GM06990 (cell line): Measurements from ENCODE around the gene TMEM81.

Source experiments
- DNase-seq: peaks from one replicate; pipeline ENCODE4 v3.0.0-alpha.2; 2011; ENCODE audit not compliant: insufficient read length; ENCODE audit errors: extremely low read depth
- H3K27me3 ChIP-seq: replicated peaks from 2 replicates; pipeline ENCODE4 v1.6.0; 2011; ENCODE audit warnings: low read length; ENCODE audit not compliant: control insufficient read depth, insufficient read depth
- H3K36me3 ChIP-seq: 2 replicates; pipeline ENCODE4 v1.5.1; 2011; ENCODE audit warnings: low read length; ENCODE audit not compliant: control insufficient read depth, insufficient read depth
- H3K4me3 ChIP-seq: replicated peaks from 2 replicates; pipeline ENCODE4 v1.5.1; 2011; ENCODE audit warnings: low read depth, mild to moderate bottlenecking, control low read depth, low read length
- CTCF ChIP-seq: IDR thresholded peaks from 2 replicates; pipeline ENCODE4 v1.5.1; 2011; ENCODE audit warnings: low read length, control low read depth, mild to moderate bottlenecking, inconsistent platforms; ENCODE audit not compliant: insufficient read depth, poor library complexity, severe bottlenecking

TMEM81 gene

GRCh38 chr1:205045146-205045545, 39.1 kb downstream of the TMEM81 start:
- H3K27me3 ChIP-seq, result peaks cover 2% of the 10 kb centered on the region

DNA sequence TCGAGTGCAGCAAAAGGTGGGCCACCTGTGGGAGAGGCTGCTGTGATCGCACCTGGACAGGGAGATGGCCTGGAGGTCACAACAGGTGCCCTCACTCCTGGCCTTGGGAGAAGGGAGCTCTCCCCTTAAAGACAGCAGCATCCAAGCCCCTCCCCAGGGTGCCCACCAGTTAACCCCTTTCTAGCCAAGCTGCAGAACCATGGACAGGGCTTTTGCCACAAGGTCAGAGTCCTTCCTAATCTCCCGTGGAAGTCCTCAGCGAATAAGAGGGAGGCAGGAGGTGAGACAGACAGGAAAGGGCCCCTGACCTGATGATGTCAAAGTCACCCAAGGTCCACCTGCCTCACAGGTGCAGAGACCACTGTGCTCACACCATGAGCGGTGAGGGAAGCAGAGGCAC, 39.5 kb downstream of the TMEM81 start:
- no peak for DNase-seq
- H3K4me3 ChIP-seq, result no peak overlapping the region
- H3K36me3 ChIP-seq, result no peaks in the 10 kb centered on the region
- TF ChIP-seq CTCF, result no peak
- H3K27me3 ChIP-seq, result peaks cover 2% of the 10 kb centered on the region

More at GRCh38 chr1:205045146-205045545, 39.1 kb downstream of the TMEM81 start:
- DNase-seq, result no peak
- Histone ChIP-seq H3K36me3 (no peaks in the 10 kb centered on the region), H3K4me3 (no peak overlapping the region)
- TF ChIP-seq CTCF, result no peak

DNA sequence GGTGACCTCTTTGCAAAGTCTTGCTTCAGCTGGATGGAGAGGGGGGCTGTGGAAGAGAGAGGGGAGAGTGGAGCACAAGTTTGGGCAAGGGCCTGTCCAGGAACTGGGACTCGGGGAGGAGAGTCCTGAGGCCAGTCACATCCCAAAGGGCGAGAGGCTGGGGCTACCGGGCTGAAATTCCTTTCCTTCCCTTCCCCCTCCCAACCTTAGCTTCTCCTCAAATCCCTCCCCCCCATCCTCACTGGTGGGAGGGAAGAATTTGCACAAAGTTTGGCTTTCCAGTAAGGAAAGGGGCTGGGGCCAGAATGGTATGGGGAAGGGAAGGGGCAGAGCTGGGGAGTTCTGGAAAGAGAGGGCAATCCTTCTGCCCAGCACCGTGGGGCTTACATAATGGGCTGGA, 40.4 kb downstream of the TMEM81 start:
- DNase-seq, result no peak
- Histone ChIP-seq H3K27me3 (peaks cover 4% of the 10 kb centered on the region), H3K36me3 (no peaks in the 10 kb centered on the region), H3K4me3 (no peak overlapping the region)
- no peak for TF ChIP-seq CTCF

GRCh38 chr1:205042911-205043806, 41.1 kb downstream of the TMEM81 start, which contains the start of gene CNTN2:
CNTN2 (plus strand) TSS chr1:205043212; CDS start chr1:205053186, 9,974 bp downstream.
- no peak for TF ChIP-seq CTCF

DNA sequence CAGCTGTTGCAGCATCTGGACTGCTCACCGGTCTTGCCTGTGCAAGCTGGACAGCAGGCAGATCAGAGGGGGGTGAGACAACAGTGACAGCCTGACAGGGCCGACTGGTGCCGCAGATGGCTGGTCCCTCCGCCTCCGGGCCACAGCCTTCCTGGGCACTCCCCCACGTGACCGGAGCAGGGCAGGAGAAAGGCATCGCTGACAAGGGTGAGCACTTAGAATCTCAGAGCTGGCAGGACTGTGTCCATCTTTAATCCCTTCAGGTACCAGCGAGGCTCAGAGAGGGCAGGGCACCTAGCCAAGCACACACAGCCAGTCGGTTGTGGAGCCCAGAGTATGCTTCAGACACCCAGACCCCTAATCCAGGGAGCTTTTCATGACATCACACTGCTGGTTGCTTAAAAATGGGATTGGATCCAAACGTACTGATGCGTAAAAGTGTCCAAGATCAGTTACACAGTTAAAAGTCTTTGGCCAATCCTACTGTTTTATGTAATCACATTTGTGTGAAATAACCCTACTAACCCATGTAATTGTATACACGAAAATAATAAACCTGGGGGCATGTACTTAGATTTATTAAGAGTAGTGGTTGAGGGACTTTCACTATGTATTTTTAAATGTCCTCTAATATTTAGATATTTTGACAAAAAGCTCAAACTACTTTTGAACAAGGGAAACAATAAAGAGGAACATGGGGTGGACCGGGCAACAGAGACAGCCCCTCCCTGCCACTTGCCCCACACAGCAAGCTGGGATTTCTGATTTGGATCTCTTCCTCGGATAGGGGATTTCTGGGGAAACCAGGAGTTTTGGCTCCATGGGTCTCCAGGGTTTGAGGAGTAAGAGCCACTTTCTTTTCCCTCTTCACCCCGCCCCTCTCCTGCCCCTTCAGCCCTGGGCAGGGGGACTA, 42.0 kb downstream of the TMEM81 start:
- H3K27me3 ChIP-seq, result peaks cover 4% of the 10 kb centered on the region
- no peak overlapping the region for H3K4me3 ChIP-seq
- H3K36me3 ChIP-seq, result no peaks in the 10 kb centered on the region
- no peak for DNase-seq
- no peak for TF ChIP-seq CTCF

More at GRCh38 chr1:205042911-205043806, 41.1 kb downstream of the TMEM81 start, which contains the start of gene CNTN2:
- H3K4me3 ChIP-seq, result no peak within 1 kb of the TSS
- no peaks in the 10 kb centered on the region for H3K36me3 ChIP-seq
- DNase-seq, result no peak
- peaks cover 4% of the 10 kb centered on the region for H3K27me3 ChIP-seq
